NCI-H146 (cell line): ENCODE measurements around the gene YWHAG.
"Not testable (repeated sequence)": the region's sequence is repeated elsewhere in the genome, so short reads cannot be mapped to it uniquely, and the experiment has no call there.

ENCODE experiments used
- DNase-seq: peaks from one replicate; lab custom pipeline; 2025; lab: John Stamatoyannopoulos, UW

The YWHAG gene

GRCh38 chr7:76380623-76380966 lies 21.8 kb upstream of the YWHAG start:
- DNase-seq = no peak

DNA sequence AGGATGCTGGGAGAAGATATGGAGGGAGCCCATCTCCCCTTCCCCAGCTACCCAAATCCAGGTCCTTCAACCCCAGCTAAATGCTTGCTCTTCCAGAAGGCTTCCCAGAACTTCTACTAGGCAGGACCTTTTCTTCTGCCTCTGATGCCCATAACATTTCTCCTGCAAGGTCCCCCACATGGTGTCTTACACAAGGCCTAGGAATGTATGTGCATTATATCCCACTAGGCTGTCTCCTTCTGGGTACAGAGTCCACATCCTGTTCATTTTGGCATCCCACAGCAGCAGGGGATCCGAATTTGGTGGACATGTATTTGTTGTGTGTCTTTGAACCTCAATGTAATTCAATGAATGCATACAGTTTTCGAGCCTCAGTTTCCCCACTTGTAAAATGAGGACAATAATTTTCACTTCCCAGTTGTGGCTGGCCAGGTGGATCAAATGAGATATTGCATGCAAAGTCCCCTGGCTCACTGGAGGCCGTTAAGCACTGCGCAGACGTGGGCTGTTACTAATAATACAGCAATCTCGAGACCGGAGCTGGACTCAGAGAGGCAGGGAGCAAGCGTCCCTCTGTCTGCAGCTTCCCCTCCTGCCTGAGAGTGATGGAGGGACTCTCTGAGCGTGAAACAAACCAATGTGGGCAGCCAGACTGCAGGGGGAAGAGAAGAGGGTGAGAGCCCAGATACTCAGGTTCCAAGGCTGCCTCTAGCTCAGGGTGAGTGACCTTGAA lies 18.6 kb upstream of the YWHAG start:
- DNase-seq = peak; percentile 35

- no peak for DNase-seq
These were observed 16.5 kb upstream of the YWHAG start for GRCh38 chr7:76375251-76375650.

GRCh38 chr7:76372984-76373833 lies 14.4 kb upstream of the YWHAG start:
- DNase-seq = no peak

DNA sequence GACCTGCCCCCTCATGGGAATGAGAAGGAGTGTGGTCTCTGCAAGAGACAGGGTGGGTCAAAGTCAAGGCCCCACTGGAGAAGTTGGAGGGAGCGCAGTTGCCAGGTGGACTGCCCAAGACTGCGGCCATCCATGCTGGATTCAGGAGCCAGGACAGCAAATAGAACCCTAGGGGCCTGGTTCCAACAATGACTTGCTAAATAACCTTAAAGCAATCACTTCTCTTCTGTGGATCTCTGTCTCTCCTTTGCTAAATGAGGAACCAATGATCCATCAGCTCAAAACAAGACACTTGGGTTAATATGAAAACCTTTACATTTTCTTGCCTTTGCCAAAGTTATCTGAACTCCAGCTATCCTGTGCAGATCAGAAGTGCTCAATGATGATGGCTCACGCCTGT lies 12.6 kb upstream of the YWHAG start:
- no peak for DNase-seq

DNA sequence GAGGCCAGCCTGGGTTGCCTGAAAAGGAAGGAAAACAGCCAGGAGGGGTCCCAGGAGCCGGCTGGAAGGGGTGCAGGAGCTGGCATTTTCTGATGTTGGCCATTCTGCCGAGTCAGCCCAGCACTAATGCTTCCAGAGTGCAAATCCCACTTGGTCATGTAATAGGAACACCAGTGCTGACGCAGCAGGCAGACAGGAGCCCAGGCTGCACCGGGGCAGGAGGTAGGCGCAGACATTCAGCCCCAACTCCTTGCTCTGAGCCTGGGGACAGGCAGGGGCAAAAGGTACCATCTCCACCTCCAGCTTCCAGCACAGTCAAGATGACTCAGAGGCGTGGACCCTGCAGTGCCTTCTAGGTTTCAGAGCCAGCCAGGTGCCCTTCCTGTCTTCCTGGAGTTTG lies 10.2 kb upstream of the YWHAG start:
- DNase-seq = no peak

DNA sequence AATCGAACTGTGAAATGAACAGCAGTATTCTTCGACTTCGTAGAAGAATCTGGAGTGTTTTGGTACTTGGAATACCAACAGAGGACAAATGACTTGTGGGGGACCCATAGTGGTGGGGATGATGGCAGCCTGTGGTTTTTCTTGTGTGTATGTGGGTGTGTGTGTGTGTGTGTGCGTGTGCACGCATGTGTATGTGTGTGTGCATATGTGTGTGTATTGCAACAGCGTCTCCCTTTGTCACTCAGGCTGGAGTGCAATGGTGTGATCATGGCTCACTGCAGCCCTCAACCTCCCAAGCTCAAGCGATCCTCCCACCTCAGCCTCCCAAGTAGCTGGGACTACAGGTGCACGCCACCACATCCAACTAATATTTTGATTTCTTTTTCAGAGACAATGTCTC lies 9.4 kb upstream of the YWHAG start:
- DNase-seq = no peak

- DNase-seq = no peak
These were observed 5.4 kb upstream of the YWHAG start for GRCh38 chr7:76364198-76364584.

DNA sequence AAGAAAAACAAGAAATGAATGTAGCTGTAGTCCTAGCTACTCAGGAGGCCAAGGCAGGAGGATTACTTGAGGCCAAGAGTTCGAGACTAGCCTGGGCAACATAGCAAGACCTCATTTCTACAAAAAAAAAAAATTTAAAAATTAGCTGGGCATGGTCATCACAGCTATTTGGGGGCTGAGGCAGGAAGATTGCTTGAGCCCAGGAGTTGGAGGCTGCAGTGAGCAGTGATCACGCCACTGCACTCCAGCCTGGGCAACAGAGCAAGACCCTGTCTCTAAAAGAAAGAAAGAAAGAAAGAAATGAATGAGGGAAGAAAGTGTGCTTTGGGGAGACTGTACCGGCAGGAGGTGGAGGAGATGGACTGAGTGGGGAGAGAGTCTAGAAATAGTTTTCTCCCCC lies 5.0 kb upstream of the YWHAG start:
- not testable (repeated sequence) for DNase-seq

DNA sequence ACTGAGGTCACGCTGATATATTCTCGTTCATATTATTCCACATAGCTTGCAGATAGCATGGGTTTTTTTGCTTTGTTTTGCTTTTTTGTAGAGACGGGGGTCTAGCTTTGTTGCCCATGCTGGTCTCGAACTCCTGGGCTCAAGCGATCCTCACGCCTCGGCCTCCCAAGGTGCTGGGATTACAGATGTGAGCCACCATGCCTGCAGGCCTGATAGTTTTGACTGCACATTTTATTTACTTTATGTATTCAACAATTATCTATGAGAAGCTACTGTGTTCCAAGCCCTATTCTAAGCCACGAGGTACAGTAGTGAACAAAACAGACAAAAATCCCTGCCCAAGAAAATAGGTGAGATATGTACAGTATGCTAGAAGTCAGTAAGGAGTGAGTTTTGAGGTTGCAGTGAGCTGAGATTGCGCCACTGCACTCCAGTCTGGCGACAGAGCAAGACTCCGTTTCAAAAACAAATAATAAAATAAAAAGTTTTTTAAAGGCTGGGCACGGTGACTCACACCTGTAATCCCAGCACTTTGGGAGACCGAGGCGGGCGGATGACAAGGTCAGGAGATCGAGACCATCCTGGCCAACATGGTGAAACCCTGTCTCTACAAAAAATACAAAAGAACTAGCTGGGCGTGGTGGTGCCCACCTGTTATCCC lies 1.3 kb upstream of the YWHAG start:
- no peak for DNase-seq

- peak; percentile 99 for DNase-seq
These were observed 553 bp upstream of the YWHAG start for GRCh38 chr7:76359111-76359977.

DNA sequence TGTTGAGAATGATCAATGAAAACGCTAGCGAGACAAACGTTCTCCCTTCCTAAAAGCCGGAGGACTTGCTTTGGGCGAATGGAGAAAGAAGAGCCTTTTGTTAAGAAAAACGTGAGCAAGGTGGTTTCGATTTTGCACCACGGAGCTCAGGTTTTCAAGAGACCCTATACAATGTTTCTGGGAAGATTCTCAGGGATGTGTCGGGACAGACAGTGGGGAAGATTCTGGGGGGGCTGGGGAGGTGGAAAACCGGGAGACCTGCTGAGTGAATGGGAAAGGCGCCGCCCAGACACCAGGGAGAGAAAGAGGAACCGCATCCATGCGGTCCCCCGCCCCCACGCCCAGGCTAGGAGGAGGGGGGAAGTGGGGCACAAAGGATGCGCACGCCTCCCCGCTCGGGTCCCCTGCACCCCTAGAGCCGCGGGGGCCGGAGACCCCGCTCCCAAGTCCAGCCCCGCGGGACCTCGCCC lies 745 bp downstream of the YWHAG start:
- peak; percentile 54 for DNase-seq

DNA sequence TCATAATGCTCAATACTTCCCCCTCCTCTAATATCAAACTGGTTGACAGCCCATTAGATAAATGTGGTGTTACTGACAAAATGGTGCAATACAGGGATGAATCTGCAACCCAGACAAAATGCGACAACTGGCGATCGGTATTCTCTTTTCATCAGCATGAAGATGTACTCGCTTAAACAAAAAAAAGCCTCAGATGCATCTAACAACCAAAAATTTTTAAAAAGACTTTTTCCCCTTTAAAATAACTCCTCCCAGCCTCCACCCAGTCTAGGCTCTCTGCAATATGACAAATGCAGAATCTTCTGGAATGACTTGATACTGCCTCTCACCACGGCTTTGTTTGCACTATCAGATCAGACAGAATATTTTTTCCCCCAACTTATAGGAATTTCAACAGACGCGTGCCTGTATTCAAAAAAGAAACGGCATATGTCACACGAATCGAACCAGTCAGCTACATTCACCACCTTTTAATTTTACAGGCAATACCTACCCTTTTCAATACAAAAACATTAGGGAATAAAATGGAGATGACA lies 1.2 kb downstream of the YWHAG start:
- no peak for DNase-seq

DNA sequence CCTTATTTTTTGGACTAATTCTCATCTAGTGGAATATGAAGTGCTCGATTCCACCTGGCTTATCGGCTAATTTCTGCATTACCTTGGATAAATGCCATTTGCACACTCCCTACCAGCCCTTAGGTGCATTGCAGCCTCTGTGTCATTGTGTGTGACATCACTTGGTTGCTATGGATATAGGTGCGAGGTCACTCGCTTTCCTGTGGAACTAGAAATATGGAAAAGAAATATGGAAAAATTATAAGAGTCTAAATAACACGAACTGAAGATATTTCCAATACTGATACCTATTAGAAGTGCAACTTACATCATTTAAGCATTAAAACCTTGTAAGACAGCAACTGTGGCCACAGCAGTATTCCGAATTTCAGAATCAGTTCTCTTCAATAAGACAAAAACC lies 2.0 kb downstream of the YWHAG start:
- peak; percentile 52 for DNase-seq

- no peak for DNase-seq
These were observed 2.7 kb downstream of the YWHAG start for GRCh38 chr7:76356115-76356514.

- peak; percentile 7 for DNase-seq
These were observed 3.6 kb downstream of the YWHAG start for GRCh38 chr7:76354981-76355730.

DNA sequence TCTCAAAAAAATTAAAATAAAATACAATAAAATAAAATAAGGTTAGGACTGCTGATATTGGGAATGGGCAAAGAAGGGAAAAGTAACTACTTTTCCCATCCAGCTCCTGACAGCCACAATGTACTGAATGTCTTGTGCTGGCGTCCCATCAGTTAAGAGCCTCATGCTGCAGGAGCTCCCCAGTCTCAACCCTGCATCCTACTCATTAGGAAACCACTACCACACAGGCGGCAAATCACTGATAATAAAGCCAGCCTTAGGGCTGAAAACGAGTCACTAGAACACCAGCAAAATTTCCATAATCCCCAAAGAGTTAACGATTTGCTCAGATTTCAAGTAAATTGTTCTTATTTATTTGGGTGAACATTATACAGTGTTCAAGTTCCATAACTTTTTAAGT lies 4.3 kb downstream of the YWHAG start:
- DNase-seq = no peak

DNA sequence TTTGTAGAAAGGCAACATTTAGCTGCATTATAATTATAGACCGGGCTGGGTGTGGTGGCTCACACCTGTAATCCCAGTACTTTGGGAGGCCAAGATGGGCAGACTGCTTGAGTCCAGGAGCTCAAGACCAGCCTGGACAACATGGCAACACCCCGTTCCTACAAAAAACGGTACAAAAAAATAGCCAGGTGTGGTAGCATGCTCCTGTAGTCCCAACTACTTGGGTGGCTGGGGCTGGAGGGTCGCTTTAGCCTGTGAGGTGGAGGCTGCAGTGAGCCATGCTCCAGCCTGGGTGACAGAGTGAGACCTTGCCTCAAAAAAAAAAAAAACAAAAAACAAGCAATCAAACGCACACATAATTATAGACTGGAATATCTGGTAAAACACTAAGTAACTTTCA lies 5.0 kb downstream of the YWHAG start:
- DNase-seq = no peak

- no peak for DNase-seq
These were observed 6.6 kb downstream of the YWHAG start for GRCh38 chr7:76352193-76352592.

GRCh38 chr7:76351372-76351771 lies 7.4 kb downstream of the YWHAG start:
- DNase-seq = no peak

DNA sequence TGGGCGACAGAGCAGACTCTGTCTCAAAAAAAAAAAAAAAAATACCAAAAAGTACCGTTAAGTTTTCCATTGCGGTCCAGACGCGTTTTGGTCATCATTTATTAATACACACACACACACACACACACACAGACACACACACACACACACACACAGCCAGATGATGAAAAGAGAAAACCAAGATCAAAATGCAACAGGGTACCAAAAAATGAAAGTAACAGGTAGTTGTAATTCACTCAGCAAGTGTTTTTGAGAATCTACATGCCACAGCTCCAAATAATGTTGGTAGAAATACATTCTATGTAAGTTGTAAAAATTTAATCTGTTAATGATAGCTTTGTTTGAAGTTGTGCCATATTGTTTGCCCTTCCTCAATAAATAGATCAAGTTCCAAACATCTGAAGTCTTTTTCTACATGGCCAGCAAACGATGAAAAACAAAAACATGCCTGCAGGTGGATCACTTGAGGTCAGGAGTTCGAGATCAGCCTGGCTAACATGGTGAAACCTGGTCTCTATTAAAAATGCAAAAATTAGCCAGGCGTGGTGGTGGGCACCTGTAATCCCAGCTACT lies 9.4 kb downstream of the YWHAG start:
- DNase-seq = no peak
